Common myeloid progenitor, CD34-positive (primary cell): ENCODE results near the gene LTB4R. TPM values are rescaled to one million over a fixed set of nuclear protein-coding genes. Genes with fewer than 3 reads are reported as not detected.
A peak's percentile ranks its signal among the peaks of the same experiment; 100 is the strongest.

Experiments
- CTCF ChIA-PET: fragments of 350-600 bp; sonication (Branson Sonifier 250); formaldehyde crosslinking; loops from one replicate; lab custom pipeline; 2021; ENCODE audit warnings: antibody characterized with exemption; lab: Charles Lee
- POLR2A ChIA-PET: fragments of 350-600 bp; sonication (Branson Sonifier 250); formaldehyde crosslinking; loops from one replicate; lab custom pipeline; 2021; ENCODE audit warnings: antibody characterized with exemption; lab: Charles Lee
- DNase-seq, 3 donors: peaks; one replicate each; pipeline versions ENCODE4 v3.0.0 to v3.0.0-alpha.2; 2013
- H3K27ac ChIP-seq, 2 experiments: 1 replicate in 1 of 2; 2 replicates in 1 of 2; pipeline ENCODE4 v1.7.0; 2013; ENCODE audit warnings: inconsistent platforms in 2 of 2, low read length in 2 of 2, mild to moderate bottlenecking in 2 of 2, low read depth in 1 of 2, moderate library complexity in 1 of 2; ENCODE audit not compliant: severe bottlenecking in 2 of 2, insufficient read depth in 1 of 2, poor library complexity in 1 of 2
- H3K27me3 ChIP-seq, 5 experiments: replicated peaks in 2 of 5; 1 replicate in 3 of 5; 2 replicates in 2 of 5; pipeline versions ENCODE4 v1.6.1 to v1.7.0; 2013; ENCODE audit warnings: low read length in 4 of 5, mild to moderate bottlenecking in 2 of 5, moderate library complexity in 2 of 5, inconsistent platforms in 1 of 5; ENCODE audit not compliant: insufficient read depth in 5 of 5, control insufficient read depth in 4 of 5
- H3K36me3 ChIP-seq, 4 experiments: 1 replicate in 2 of 4; 2 replicates in 2 of 4; pipeline versions ENCODE4 v1.6.1 to v1.7.0; 2013; ENCODE audit warnings: low read length in 3 of 4, control low read depth in 1 of 4, mild to moderate bottlenecking in 1 of 4; ENCODE audit not compliant: control insufficient read depth in 4 of 4, insufficient read depth in 4 of 4
- H3K4me1 ChIP-seq, 4 experiments: 1 replicate in 3 of 4; 2 replicates in 1 of 4; pipeline versions ENCODE4 v1.6.1 to v1.7.1; 2013; ENCODE audit warnings: low read length in 3 of 4, mild to moderate bottlenecking in 3 of 4, control low read depth in 1 of 4, inconsistent platforms in 1 of 4, moderate library complexity in 1 of 4; ENCODE audit not compliant: control insufficient read depth in 4 of 4, insufficient read depth in 4 of 4; ENCODE audit errors: control extremely low read depth in 1 of 4
- H3K4me3 ChIP-seq, 7 experiments: 1 replicate in 4 of 7; 2 replicates in 3 of 7; pipeline versions ENCODE4 v1.5.1 to v1.7.0; 2013; ENCODE audit warnings: mild to moderate bottlenecking in 7 of 7, low read length in 6 of 7, moderate library complexity in 6 of 7, inconsistent platforms in 2 of 7, low read depth in 2 of 7, control low read depth in 1 of 7; ENCODE audit not compliant: insufficient read depth in 4 of 7, control insufficient read depth in 1 of 7; ENCODE audit errors: extremely low read depth in 1 of 7
- H3K9me3 ChIP-seq, 5 experiments: 1 replicate in 4 of 5; 2 replicates in 1 of 5; pipeline versions ENCODE4 v1.6.1 to v1.7.1; 2013; ENCODE audit warnings: low read length in 4 of 5, mild to moderate bottlenecking in 2 of 5, inconsistent platforms in 1 of 5, low read depth in 1 of 5, moderate library complexity in 1 of 5; ENCODE audit not compliant: control insufficient read depth in 4 of 5, insufficient read depth in 2 of 5; ENCODE audit errors: control extremely low read depth in 1 of 5
- WGBS: methylation state at CpG from one replicate; pipeline ENCODE4 v1.1.5; 2013; ENCODE audit not compliant: insufficient coverage; 5-methylcytosine and 5-hydroxymethylcytosine counted together
- polyA plus RNA-seq: library from polyadenylated mRNA; unstranded; fragments of 120-200 nt; gene quantifications from one replicate; pipeline ENCODE4 v1.2.1, GENCODE V29; 2013

Gene LTB4R, protein sequence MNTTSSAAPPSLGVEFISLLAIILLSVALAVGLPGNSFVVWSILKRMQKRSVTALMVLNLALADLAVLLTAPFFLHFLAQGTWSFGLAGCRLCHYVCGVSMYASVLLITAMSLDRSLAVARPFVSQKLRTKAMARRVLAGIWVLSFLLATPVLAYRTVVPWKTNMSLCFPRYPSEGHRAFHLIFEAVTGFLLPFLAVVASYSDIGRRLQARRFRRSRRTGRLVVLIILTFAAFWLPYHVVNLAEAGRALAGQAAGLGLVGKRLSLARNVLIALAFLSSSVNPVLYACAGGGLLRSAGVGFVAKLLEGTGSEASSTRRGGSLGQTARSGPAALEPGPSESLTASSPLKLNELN
- 9.6 TPM for polyA plus RNA-seq

DNA sequence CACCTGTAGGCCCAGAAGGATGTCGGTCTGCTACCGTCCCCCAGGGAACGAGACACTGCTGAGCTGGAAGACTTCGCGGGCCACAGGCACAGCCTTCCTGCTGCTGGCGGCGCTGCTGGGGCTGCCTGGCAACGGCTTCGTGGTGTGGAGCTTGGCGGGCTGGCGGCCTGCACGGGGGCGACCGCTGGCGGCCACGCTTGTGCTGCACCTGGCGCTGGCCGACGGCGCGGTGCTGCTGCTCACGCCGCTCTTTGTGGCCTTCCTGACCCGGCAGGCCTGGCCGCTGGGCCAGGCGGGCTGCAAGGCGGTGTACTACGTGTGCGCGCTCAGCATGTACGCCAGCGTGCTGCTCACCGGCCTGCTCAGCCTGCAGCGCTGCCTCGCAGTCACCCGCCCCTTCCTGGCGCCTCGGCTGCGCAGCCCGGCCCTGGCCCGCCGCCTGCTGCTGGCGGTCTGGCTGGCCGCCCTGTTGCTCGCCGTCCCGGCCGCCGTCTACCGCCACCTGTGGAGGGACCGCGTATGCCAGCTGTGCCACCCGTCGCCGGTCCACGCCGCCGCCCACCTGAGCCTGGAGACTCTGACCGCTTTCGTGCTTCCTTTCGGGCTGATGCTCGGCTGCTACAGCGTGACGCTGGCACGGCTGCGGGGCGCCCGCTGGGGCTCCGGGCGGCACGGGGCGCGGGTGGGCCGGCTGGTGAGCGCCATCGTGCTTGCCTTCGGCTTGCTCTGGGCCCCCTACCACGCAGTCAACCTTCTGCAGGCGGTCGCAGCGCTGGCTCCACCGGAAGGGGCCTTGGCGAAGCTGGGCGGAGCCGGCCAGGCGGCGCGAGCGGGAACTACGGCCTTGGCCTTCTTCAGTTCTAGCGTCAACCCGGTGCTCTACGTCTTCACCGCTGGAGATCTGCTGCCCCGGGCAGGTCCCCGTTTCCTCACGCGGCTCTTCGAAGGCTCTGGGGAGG, at the start of gene LTB4R:
TSS of gene LTB4R (plus strand) at position 857 of the 959 bp plus-strand sequence. CDS start 4,150 bp downstream, outside the sequence.
- ChIA-PET CTCF (interaction anchor here (0.9 to 19.1 kb wide), 14 partner anchors 11 to 149 kb away, joined by 3 to 391 read pairs (median 18); partner anchors contain the start of genes ADCY4, DHRS1, IRF9 and KHNYN), POLR2A (interaction anchor here (1.0 to 1.4 kb wide), 4 partner anchors 14 to 116 kb away, joined by 4 to 5 read pairs (median 5); partner anchors contain the start of gene TM9SF1)
- H3K36me3 ChIP-seq = peaks cover 3 to 30% (median 12%) of the 10 kb centered on the region in 4 experiments
- peak within 1 kb of the TSS in 6 of 7 experiments; percentile 17 to 68 (median 42) for H3K4me3 ChIP-seq
- DNase-seq = peak; percentile 85 to 94 (median 88)
- WGBS = 6% methylated on average over 99 of the region's 99 CpGs
- H3K27me3 ChIP-seq = no peaks in the 10 kb centered on the region
- no peaks in the 10 kb centered on the region for H3K9me3 ChIP-seq
- peaks cover 19 to 79% (median 69%) of the 10 kb centered on the region in 4 experiments for H3K4me1 ChIP-seq
- peak within 1 kb of the TSS in 1 of 2 experiments; percentile 50 for H3K27ac ChIP-seq

DNA sequence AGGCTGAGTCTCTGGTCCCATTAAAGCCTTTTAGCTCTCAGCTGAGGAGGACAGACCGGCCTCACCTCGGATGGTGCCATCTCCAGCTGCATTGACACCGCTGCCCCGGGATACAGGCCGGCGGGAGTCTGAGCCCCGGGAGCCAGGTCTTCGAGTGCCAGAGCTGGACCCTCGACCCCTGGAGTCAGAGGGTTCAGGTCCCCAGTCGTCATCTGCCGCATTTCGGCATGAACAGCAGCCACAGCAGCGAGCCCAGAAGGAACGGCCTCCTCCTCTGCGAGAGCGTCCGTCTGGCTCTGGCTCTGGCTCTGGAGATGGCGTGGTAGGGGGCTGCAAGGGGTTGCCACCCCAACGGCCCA, 49.4 kb upstream of the LTB4R start:
- no peak overlapping the region for H3K4me3 ChIP-seq
- no peaks in the 10 kb centered on the region for H3K9me3 ChIP-seq
- no peak overlapping the region for H3K27ac ChIP-seq
- CTCF ChIA-PET = interaction anchor here (1.4 to 1.9 kb wide), 3 partner anchors 9 to 35 kb away, joined by 3 to 11 read pairs (median 5); no protein-coding TSS in a partner anchor
- DNase-seq = no peak
- H3K36me3 ChIP-seq = peaks cover 0 to 16% (median 10%) of the 10 kb centered on the region in 4 experiments
- POLR2A ChIA-PET = interaction anchor here (1.6 kb wide), 1 partner anchor 9 kb away, joined by 4 read pairs; the partner anchor contains the start of gene RABGGTA
- 97% methylated on average over 19 of the region's 19 CpGs for WGBS
- no peaks in the 10 kb centered on the region for H3K27me3 ChIP-seq
- H3K4me1 ChIP-seq = no peaks in the 10 kb centered on the region

DNA sequence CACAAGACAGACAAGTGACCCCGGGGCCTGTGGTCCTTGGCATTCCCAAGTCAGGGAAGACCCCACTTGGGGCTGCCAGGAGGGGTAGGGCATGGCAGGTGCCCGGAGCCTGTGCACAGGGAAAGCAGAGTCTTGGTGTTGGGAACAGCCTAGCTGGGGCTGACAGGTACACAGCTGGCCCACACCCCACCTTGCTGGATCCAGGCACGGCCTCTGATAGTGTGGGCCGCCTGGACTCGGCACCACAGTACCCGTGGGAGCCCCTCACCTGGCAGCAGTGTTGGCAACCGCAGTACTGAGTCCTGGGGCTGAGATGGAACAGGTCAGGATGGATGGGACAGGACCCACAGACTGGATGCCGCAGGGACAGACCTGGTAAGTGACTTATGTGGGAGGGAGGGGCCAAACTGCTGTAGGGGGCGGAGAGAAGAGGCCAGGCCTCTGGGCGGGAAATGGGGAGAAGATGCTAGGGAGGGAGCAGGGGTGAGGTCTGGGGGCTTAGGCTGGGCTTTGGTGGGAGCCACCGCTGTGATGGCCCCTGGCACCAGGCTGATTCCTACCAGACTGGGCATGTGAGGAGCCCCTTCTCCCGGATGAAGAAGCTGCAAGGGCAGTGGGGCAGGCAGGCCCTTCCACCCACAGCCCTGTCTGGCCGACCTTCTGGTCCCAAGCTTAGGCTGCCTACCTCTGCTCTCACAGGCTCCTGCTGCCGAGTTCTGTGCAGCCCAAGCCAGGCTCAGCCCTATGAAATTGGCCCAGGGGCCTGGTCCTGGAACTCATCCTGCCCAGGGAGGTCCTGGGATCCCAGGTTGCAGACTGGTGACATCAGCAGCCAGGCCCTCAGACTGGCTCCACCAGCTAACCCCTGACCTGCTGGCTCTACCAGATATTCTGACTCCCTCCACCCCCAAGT, 48.2 kb upstream of the LTB4R start, which contains the start of gene TGM1:
TSS of gene TGM1 (minus strand) at position 357 of the 913 bp plus-strand sequence. CDS start 825 bp downstream, outside the sequence.
- WGBS = 95% methylated on average over 12 of the region's 14 CpGs
- peaks cover 0 to 26% (median 15%) of the 10 kb centered on the region in 4 experiments for H3K36me3 ChIP-seq
- POLR2A ChIA-PET = interaction anchor here (1.6 kb wide), 1 partner anchor 8 kb away, joined by 4 read pairs; the partner anchor contains the start of gene RABGGTA

DNA sequence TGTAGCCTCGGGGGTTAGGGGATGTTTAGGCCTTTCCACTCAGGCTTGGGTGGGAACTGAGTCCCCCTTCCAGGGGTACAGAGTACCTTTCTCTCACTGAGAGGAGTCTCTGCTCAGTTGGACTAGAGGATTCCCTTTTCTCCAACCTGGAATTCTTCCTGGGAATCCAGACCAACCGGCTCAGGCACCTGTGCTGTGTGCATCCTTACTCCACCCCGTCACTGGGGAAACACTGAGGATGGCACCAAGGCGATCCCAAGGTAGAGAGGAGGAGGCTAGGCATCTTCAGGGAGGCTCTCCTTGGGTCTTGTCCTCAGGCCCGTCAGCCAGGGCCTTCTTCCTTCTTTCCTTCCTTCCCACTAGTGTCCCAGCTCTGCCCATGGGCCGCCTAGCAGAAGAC, 47.5 kb upstream of the LTB4R start:
- Histone ChIP-seq H3K4me1 (no peaks in the 10 kb centered on the region), H3K27ac (no peak overlapping the region), H3K27me3 (no peaks in the 10 kb centered on the region), H3K36me3 (peaks cover 0 to 29% (median 17%) of the 10 kb centered on the region in 4 experiments), H3K4me3 (no peak overlapping the region), H3K9me3 (no peaks in the 10 kb centered on the region)
- CTCF ChIA-PET = interaction anchor here (1.2 to 2.2 kb wide), 8 partner anchors 14 to 44 kb away, joined by 3 to 9 read pairs (median 4); partner anchors contain the start of genes CIDEB and TINF2
- DNase-seq = no peak
- POLR2A ChIA-PET = no interaction called here
- 96% methylated on average over 5 of the region's 6 CpGs for WGBS

More for the DNA sequence above, 48.2 kb upstream of the LTB4R start, which contains the start of gene TGM1:
- Histone ChIP-seq H3K27ac (no peak within 1 kb of the TSS), H3K4me3 (no peak within 1 kb of the TSS), H3K27me3 (no peaks in the 10 kb centered on the region), H3K4me1 (no peaks in the 10 kb centered on the region), H3K9me3 (no peaks in the 10 kb centered on the region)
- CTCF ChIA-PET = interaction anchor here (1.2 to 1.9 kb wide), 6 partner anchors 8 to 45 kb away, joined by 3 to 11 read pairs (median 4); partner anchors contain the start of gene CIDEB
- no peak for DNase-seq

DNA sequence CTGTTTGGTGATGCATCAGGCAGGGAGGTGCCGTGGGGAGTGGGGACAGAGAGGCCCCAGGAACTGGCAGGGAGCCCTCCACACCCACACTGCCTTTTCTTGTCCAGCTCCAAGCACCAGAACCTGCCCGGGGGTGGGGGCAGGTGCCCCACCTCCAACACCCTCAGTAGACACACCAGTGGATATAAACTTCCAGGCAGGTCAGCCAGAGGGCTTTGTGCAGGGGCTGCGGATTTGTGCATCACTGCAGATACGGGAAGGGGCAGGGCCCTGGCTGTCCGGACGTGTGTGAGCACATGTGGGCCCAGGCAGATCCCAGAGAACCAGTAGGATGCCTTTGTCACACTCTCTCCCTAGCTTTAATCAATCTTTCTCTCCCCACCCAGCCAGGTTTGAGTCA, 47.0 kb upstream of the LTB4R start:
- no peak overlapping the region for H3K27ac ChIP-seq
- H3K4me3 ChIP-seq = no peak overlapping the region
- H3K9me3 ChIP-seq = no peaks in the 10 kb centered on the region
- 85% methylated on average over 5 of the region's 6 CpGs for WGBS
- H3K27me3 ChIP-seq = no peaks in the 10 kb centered on the region
- H3K4me1 ChIP-seq = no peaks in the 10 kb centered on the region
- ChIA-PET CTCF (interaction anchor here (1.2 to 2.2 kb wide), 8 partner anchors 13 to 44 kb away, joined by 3 to 9 read pairs (median 4); partner anchors contain the start of genes CIDEB and TINF2), POLR2A (no interaction called here)
- H3K36me3 ChIP-seq = peaks cover 0 to 33% (median 19%) of the 10 kb centered on the region in 4 experiments
- DNase-seq = no peak
